ENCODE measurements around the gene MTHFD1.

The MTHFD1 gene

DNA sequence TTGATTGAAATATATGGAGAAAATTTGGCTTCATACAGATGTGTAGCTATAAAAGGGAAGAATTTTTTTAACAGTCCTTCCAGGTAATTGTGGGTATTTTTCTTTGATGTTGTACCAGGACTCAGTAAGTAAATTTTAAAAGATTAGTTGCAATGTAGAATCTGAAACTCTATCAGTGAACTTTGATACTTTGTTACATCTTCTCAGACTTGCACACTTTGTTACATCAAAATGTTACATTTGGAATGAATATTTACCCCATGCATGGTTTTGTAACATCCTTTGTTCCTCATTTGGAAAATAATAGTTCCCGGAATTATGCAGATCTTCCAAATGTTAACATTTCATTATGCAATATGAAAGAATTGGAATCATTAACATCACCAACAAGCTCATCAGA is 13.8 kb downstream of the MTHFD1 start:
- H3K27ac ChIP-seq: no peak overlapping the region
- no peak for DNase-seq (ENCODE audit: low read depth, low spot score)

DNA sequence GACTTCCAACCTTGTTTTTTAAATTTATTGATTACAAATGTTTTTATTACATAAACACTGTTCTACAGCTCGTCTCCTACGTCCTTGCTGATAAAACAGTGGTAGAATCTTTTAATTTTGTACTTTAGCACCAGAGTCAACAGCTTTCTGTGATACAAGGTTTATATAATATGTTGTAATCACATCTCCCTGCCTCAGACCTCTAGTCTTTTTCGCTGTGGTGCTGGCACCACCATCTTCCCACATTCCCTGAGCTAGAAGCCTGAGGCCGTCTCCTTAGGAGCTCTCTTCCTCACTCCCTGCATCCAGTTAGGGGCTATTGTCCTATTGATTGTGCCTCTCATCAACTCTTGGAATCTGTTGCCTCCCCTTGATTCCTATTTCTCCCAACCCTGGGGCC is 17.1 kb downstream of the MTHFD1 start:
- DNase-seq (ENCODE audit: low read depth, low spot score): no peak
- H3K27ac ChIP-seq: no peak overlapping the region

DNA sequence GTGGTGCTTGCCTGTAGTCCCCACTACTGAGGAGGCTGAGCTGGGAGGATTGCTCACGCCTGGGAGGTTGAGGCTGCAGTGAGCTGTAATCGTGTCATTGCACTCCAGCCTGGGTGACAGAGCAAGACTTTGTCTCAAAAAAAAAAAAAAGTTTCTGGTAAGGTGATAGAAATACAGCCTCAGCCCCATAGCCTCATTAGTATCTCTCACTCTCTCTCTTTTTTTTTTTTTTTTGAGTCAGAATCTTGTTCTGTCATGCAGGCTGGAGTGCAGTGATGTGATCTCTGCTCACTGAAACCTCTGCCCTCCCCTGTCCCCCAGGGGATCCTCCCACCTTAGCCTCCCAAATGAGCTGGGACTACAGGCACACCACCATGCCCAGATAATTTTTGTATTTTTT is 19.2 kb downstream of the MTHFD1 start:
- DNase-seq (ENCODE audit: low read depth, low spot score): no peak
- no peak overlapping the region for H3K27ac ChIP-seq

DNA sequence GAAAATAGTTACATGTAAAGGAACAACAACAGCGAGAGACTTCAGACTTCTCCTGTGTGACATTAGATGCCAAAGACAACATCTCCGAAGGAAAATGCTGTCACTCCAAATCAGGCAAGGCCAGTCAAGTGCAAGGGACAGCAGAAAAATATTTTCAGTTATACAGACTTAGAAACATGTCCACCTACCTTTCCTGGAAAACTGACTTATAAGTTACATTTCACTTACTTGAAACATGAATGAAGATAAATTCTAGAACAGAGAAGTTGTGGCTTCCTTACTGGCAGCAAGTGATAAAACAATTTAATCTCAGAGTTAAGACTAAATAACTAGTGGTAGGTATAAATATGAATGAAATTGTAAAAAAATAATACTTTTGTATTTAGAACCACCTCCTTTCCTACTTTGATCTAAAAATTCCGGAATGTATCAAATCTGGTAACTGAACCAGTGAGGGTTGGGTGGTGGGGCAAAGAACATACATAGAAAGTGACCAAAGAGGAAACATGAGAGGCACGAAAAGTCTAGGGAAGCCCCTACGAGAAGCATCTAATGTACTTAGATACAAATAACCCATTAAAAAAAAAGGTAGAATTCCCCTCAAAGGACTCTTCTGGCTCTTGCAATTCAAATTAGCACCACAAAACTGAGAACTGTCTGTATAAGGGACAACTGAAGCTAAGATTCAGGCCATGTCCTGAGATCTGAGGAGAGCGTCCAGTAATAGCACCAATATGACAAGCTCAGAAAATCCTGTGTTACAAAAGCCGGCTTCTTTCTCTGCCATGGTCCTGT is 21.2 kb downstream of the MTHFD1 start:
- no peak for DNase-seq (ENCODE audit: low read depth, low spot score)
- H3K27ac ChIP-seq: peak overlapping the region; percentile 53

DNA sequence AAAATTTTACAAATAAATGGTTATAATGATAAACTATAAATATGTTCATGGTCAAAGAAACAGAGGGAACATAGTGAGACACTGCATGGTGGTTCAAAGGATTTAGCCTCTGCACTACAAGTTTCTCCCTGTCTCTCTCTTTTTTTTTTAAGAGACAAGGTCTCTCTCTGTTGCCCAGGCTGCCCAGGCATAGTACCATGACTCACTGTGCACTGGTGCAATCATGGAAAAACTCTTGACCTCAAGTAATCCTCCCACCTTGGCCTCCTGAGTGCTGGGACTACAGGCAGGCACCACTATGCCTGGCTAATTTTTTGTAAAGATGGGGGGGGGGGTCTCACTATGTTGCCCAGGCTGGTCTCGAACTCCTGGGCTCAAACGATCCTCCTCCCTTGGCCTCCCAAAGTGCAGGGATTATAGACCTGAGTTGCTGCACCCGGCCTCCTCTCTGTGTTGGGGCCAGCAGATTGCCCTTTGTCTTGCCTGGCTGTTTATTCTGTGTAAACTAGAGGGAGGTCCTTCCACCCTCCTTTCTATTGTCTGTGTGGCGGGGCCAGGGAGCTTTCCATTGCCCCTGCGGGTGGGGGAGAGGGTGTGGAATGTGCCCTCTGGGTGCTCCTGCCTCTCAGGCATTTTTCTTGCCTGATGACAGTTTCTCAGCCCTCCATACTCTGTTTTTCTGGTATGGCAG is 22.1 kb downstream of the MTHFD1 start:
- no peak for DNase-seq (ENCODE audit: low read depth, low spot score)
- peak overlapping the region; percentile 53 for H3K27ac ChIP-seq

DNA sequence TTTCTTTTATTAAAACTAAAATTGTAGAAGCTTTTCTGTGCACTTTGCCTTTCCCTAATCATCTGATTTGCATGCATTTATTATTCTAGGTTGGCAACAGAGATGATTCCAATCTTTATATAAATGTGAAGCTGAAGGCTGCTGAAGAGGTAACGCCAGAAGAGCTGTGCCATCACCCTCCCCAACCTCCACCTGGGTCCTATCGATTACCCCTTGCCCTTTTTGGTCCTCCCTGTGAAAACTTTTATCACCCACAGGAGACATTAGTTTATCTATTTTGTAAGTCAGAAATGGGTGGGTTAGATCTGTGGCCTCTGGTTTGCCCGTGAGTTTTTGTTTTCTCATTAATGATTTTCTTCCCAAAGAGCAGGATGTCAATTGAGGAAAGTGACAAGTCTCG is 22.8 kb downstream of the MTHFD1 start:
- no peak for DNase-seq (ENCODE audit: low read depth, low spot score)
- H3K27ac ChIP-seq: no peak overlapping the region

DNA sequence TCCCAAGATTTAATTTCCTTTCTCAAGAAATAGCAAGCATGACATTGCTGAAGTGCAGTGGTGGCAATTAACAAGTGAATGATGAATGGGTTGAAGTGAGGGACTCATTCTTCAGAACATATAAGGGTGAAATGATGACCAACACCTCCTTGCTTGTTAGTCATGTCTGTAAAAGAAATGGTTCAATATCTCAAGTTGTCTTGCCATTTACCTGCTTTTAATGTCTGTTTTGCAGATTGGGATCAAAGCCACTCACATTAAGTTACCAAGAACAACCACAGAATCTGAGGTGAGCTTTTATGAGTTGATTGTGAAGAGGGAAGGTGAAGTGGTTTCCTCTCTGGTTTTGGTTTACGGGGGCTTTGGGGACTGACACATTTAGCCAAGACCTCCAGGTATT is 24.1 kb downstream of the MTHFD1 start:
- H3K27ac ChIP-seq: no peak overlapping the region
- DNase-seq (ENCODE audit: low read depth, low spot score): no peak

DNA sequence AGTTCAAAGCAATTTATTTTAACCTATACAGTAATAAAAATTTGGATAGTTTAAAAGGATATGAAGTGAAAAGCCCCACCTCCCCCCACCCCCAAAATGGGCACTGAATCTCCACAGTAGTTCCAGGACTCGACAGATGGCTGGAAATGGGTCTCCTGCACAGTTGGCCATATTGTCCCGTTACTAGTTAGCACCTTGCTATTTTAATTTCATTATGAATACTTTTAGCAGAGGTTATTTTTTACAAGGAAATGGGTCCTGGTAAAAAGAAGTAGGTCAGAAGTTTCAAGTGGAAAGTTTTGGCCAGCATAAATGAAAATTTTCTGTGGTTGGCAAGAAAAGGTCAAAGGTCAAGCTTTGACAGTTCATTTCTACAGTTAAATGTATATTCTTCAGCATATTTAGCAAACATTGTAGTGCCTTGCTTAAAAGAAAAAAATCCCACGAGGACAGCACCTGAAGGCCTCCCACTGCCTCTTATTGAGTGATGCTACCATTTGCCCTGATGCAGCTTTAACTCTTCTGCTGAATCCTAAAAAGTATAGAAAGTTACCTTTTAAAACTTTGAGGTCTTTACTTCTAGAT is 28.3 kb downstream of the MTHFD1 start:
- H3K27ac ChIP-seq: no peak overlapping the region
- DNase-seq (ENCODE audit: low read depth, low spot score): no peak

DNA sequence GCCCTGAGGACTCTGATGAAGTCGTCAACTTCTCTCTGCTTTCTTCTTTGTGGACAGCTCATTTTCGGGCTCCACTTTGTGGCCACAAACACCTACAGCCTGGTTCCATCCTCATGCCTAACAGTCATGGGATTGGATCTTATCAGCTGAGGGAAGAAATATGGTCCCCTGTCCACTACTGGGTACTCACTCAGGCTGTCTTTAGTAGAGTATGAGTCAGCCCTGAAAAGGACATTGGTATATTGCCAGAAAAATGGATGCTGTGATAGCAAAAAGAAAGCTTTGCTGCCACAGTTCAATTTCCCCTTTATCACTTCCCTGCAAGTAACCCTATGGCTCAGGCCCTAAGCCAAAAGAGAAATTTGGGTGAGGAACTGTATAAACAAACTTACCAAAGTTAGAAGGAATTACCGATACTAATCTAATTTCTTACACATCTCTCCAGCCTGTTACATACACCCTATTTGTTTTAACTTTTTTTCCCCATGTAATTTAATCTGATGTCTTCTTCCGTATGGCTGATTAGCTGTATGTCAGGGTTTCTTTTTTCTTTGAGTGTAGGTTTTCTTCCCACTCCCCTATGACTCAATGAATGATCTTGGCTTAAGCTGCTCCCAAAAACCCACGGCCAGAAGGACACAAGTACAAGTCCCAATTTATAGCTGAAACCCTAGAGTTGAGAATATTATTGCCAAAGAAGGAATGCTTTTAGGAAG is 29.1 kb downstream of the MTHFD1 start:
- DNase-seq (ENCODE audit: low read depth, low spot score): no peak
- no peak overlapping the region for H3K27ac ChIP-seq

DNA sequence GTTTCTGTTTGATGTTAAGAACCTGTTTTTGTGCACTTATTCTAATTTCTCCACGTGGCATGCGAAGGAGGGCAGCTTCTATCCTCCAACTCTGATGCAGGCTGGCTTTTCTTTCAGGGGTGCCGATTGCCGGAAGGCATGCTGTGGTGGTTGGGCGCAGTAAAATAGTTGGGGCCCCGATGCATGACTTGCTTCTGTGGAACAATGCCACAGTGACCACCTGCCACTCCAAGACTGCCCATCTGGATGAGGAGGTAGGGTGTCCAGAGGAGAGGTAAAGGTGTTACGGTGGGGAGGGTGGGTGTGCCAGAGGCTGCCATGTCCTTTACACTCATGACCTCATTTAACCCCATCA is 29.6 kb downstream of the MTHFD1 start:
- no peak overlapping the region for H3K27ac ChIP-seq
- no peak for DNase-seq (ENCODE audit: low read depth, low spot score)

DNA sequence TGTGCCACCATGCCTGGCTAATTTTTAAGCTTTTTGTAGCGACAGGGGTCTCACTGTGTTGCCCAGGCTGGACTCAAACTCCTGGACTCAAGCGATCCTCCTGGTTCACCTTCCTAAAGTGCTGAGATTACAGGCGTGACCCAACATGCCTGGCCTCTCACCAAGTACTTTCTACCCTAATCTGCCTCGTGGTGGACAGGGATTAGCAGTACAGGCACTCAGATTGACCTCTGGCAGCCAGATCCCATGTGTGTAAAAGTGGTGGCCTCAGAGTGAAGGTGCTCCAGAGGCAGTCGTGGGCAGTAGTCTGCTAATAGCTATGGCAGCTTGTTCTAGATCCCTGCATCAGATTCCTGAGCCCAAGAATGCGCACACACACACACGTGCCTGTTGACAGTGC is 30.9 kb downstream of the MTHFD1 start:
- H3K27ac ChIP-seq: no peak overlapping the region
- no peak for DNase-seq (ENCODE audit: low read depth, low spot score)

DNA sequence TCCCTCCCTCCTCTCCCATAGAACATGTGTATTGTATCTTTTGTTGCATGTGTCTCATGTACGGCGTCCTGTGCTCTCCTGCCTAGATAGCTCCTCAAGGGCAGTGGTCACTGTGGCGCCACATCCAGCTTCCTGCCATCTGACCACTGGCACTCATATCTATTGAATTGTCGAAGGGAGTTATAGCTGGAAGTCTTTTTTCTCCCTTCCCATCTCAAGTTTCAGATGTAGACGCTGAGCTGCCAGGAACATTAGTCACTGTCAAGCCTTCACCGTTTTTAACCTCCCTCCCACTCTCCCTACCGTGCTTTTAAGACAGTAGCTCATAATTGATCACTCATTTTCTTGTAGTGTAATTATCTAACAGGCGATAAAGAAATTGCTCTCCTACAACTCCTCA is 33.0 kb downstream of the MTHFD1 start:
- no peak overlapping the region for H3K27ac ChIP-seq
- DNase-seq (ENCODE audit: low read depth, low spot score): no peak

DNA sequence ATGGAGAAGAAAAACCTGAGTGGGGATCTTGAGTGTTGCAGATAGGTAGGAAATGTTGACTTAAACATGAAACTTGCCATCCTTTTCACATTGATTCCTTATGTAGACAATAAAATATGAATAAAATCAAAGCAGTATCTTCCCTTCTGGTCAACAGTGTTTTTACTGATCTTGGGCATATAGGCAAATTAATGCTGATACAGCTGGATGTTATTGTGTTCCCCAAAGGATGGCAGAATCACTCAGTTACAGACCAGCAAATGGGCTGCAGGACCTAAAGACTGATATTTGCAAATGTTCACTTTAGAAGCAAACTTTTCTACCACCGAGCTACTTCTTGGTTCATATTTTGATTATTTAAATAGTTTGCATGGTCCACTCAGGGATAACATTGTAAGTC is 33.9 kb downstream of the MTHFD1 start:
- H3K27ac ChIP-seq: no peak overlapping the region
- no peak for DNase-seq (ENCODE audit: low read depth, low spot score)

DNA sequence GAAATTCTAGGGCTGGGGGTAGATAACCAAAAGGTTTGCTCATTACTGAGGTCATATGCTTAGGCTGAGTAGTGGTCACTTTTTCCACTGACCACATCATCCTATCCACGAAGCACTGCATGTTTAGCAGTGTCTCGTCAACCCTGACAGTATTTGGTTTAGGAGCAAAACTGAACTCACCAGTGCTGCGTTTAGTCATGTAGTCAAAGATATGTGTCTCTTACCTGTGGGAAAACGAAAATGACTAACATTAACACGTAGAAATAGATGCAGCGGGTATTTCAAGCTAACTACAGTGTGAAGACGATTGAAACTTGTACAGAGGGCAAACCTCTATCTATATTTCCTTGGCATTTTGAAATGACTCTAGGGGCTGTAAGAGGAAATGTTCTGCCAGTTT is 34.6 kb downstream of the MTHFD1 start:
- no peak for DNase-seq (ENCODE audit: low read depth, low spot score)
- H3K27ac ChIP-seq: no peak overlapping the region

DNA sequence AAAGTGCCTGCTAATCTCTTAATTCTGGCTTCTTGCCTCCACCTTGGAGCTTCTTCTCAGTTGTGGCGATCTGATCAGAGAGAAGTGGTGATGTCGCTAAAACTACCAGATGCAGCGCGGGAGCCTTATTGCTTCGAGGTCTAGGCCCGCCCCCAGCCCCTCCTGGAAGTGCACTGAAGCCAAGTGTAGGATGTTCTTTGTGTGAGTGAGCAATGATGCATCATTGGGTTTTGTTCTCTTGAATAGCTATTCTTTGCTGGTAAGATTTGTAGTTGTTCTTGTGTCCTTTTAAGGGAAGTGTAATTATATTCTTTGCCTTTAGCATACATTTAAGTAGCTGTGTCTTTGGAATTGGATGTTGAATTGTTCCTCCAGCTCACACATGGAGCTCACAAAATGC is 35.8 kb downstream of the MTHFD1 start:
- no peak for DNase-seq (ENCODE audit: low read depth, low spot score)
- no peak overlapping the region for H3K27ac ChIP-seq

DNA sequence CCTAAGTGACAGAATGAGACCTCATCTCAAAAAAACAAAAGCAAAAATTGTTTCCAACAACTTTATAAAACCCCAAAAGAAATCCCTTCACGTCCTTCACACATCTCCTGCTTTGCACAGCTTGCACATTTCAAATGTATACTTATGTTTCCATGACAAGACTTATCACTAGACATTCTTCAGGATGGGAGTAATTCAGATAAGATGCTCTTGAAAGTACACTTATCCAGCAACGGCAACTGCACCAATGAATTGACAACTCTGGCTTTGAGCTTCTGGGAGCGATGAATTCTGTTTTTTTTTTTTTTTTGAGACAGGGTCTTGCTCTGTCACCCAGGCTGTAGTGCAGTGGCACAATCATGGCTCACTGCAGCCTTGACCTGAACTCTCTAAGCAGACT is 46.4 kb downstream of the MTHFD1 start:
- no peak overlapping the region for H3K27ac ChIP-seq
- DNase-seq (ENCODE audit: low read depth, low spot score): no peak

DNA sequence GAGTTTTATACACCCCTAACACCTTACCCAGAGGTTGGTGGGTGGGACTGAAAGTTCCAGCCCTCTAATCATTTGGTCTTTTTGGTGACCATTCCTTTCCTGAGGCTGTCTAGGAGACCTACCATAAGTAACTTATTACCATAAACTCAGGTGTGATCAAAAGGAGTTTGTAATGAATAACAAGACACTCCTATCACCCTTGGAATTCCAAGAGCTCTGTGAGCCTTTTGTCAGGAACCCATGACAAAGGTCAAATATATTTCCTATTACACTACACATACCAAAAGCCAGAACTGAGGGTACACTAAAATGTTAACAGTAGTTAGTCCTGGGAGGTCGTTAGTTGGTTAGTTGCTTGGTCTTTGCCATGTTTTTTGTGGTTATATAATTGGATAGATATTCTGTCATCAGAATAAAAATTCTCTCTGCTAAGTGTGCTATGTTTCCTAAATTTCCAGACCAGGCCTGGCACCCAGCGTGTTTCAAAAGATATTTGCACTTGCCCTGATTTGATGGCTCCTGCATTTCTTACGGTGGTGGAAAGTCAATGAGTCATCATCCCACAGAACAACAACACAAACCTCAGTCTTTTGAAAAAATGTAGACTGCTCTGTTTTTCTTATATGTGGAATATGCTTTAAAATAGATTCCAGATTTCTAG is 50.2 kb downstream of the MTHFD1 start:
- no peak for DNase-seq (ENCODE audit: low read depth, low spot score)

DNA sequence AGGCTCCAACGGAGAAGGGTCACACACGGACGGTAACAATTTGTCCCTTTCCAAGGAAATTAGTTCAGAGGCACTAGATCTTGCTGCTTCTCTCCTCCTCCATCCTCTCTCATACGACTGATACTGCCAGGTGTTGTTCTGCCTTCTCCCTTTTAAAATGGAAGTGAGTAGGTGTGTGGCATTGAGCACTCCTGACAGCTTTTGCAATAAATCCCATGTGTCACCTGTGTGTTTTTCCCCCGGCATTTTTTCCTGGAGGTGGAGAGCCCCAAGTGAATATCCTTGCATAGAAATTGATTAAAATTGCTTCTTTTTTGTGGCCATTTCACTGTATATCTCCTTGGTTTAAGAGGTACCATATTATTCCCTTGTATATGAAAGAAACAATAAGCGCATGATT is 51.0 kb downstream of the MTHFD1 start:
- DNase-seq (ENCODE audit: low read depth, low spot score): no peak
- H3K27ac ChIP-seq: no peak overlapping the region

More for the DNA sequence above, 50.2 kb downstream of the MTHFD1 start:
- peak overlapping the region; percentile 46 for H3K27ac ChIP-seq

DNA sequence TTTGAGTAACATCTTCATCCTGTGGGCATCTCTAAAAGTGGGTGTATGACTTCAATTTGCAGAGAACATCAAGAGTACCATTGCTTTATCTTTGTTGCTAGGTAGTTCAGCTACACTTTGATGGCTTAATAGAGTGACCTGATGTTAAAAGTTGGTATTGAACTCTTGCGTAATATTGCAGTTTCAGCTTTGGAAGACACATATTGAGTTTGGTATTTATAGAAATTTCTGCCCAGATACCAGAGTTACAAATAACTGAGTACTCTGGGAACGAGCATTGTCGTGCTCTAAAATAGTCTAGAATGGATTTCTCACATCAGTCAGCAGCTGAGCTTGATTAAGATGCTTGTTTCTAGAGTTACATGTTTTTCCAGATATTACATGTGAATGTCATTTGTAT is 52.3 kb downstream of the MTHFD1 start:
- H3K27ac ChIP-seq: no peak overlapping the region
- no peak for DNase-seq (ENCODE audit: low read depth, low spot score)

DNA sequence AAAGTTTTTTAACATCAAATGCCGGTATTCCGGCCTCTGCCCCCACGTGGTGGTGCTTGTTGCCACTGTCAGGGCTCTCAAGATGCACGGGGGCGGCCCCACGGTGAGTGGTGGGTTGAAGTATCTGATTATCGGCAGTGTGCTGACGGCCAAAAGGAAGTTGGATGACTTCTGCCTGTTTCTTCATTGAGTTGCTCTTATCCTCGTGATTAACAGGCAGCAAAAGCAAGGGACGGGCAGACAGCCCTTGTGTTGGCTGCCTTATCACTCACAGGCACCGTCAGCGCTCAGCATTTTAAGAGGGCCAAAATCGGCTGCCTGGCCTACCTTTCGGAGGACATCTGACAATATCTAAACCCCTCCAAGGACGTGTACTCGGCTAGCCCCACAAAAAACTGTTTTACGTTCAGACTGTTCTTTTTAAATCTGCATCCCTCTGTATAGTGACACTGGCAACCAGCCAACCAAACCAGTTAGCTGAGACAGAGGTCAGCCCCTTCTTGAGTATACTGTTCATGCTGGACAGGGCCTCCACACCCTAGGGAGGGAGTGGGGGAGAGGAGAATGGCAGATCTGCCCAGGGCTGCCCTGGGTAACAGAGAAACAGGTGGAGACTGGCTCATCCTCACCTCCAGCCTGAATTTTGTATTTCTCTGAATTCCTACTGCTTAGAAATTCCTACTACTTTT is 54.3 kb downstream of the MTHFD1 start:
- DNase-seq (ENCODE audit: low read depth, low spot score): no peak
- no peak overlapping the region for H3K27ac ChIP-seq
